ENCODE measurements around the gene PCNT. TPM values are rescaled to one million over a fixed set of nuclear protein-coding genes. Genes with fewer than 3 reads are reported as not detected.

The PCNT gene
- total and polyA plus RNA-seq, 2 of the 8 experiments (the other 6 are each of a cell fraction or from before 2014, with no cell fraction given) = 9.9 to 45.1 TPM

GRCh38 chr21:46478910-46479309, 155.0 kb downstream of the PCNT start:
- Histone ChIP-seq H2BK12ac (ENCODE audit: low read depth, low read length) (no peak overlapping the region), H3K14ac (ENCODE audit: insufficient read length) (no peak overlapping the region), H3K27ac (ENCODE audit: low read depth, low read length) (no peak overlapping the region), H3K79me2 (ENCODE audit: control insufficient read depth in 1 of 2, insufficient read depth in 2 of 2, low read length in 2 of 2) (peaks cover 0 to 5% of the 10 kb centered on the region in 2 experiments; a peak in 1 of 4 replicates), H3K9me3 (ENCODE audit: insufficient read depth in 2 of 2, low read depth in 1 of 2, low read length in 1 of 2) (no peaks in the 10 kb centered on the region), H2AFZ (ENCODE audit: low read length) (no peak overlapping the region), H3K18ac (ENCODE audit: extremely low read depth, low read length) (no peak overlapping the region), H3K4ac (replicated peaks; ENCODE audit: insufficient read length, low read depth, low read length) (no peak overlapping the region), H4K5ac (ENCODE audit: insufficient read length, low read depth, low read length) (no peak overlapping the region), H3K56ac (replicated peaks; ENCODE audit: insufficient read length, low read depth, low read length) (no peak overlapping the region), H4K8ac (ENCODE audit: extremely low read depth, insufficient read depth, low read length) (no peak overlapping the region), H4K91ac (replicated peaks; ENCODE audit: insufficient read length, low read length) (no peak overlapping the region), H2BK20ac (ENCODE audit: low read length) (no peak overlapping the region), H2BK15ac (ENCODE audit: low read length) (no peak overlapping the region), H4K20me1 (replicated peaks in 1 of 2; ENCODE audit: control insufficient read depth in 1 of 2, insufficient read depth in 2 of 2, low read length in 2 of 2) (peaks cover 0 to 2% of the 10 kb centered on the region in 2 experiments), H3K79me1 (ENCODE audit: low read depth, low read length) (no peaks in the 10 kb centered on the region; the same call in 1 of the 2 replicates), H3K23me2 (ENCODE audit: low read depth, low read length) (no peaks in the 10 kb centered on the region), H2BK5ac (ENCODE audit: low read depth, low read length) (no peak overlapping the region), H3K27me3 (replicated peaks in 1 of 4; ENCODE audit: control insufficient read depth in 3 of 4, extremely low read depth in 1 of 4, insufficient read depth in 3 of 4, low read length in 3 of 4) (no peaks in the 10 kb centered on the region), H3K23ac (ENCODE audit: insufficient read length) (no peak overlapping the region), H3K9ac (replicated peaks in 1 of 4; ENCODE audit: extremely low read depth in 1 of 4, low read depth in 3 of 4, low read length in 3 of 4) (no peak overlapping the region), H3K4me1 (replicated peaks in 1 of 4; ENCODE audit: control insufficient read depth in 3 of 4, insufficient read depth in 4 of 4, low read length in 3 of 4) (no peaks in the 10 kb centered on the region), H3K4me2 (ENCODE audit: insufficient read depth in 1 of 2, low read depth in 2 of 2, low read length in 2 of 2) (no peak overlapping the region), H3K4me3 (ENCODE audit: extremely low read depth in 1 of 4, insufficient read depth in 2 of 4, low read depth in 3 of 4, low read length in 4 of 4) (no peak overlapping the region), H3K36me3 (ENCODE audit: control insufficient read depth in 2 of 4, insufficient read depth in 4 of 4, low read length in 3 of 4) (no peaks in the 10 kb centered on the region; a peak in 1 of 8 replicates), H2AK5ac (ENCODE audit: low read depth, low read length) (no peak overlapping the region), H2BK120ac (replicated peaks; ENCODE audit: low read depth, low read length) (no peak overlapping the region)
- DNase-seq (ENCODE audit: low read depth in 1 of 2, low spot score in 2 of 2) (no peak), FAIRE-seq (no peak)
- TF ChIP-seq CEBPB (IDR thresholded peaks at IDR 0.05; ENCODE audit: low read depth, low read length) (no peak), ZNF274 (IDR thresholded peaks at IDR 0.05; ENCODE audit: borderline replicate concordance, extremely low read depth, low read length) (no peak), SP4 (IDR thresholded peaks at IDR 0.05; ENCODE audit: low read length) (no peak), RAD21 (IDR thresholded peaks at IDR 0.05 in 1 of 2, conservative IDR thresholded peaks at IDR 0.05 in 1 of 2; ENCODE audit: low read depth in 2 of 2, low read length in 2 of 2) (no peak), JUN (IDR thresholded peaks at IDR 0.05; ENCODE audit: low read depth, low read length) (no peak), RFX5 (IDR thresholded peaks at IDR 0.05; ENCODE audit: borderline replicate concordance, low read depth, low read length) (no peak), SIX5 (IDR thresholded peaks at IDR 0.05; ENCODE audit: low read depth, low read length) (no peak), SP1 (IDR thresholded peaks at IDR 0.05; ENCODE audit: low read depth, low read length) (no peak), GTF2F1 (IDR thresholded peaks at IDR 0.05; ENCODE audit: borderline replicate concordance, low read depth, low read length) (no peak), CTBP2 (IDR thresholded peaks at IDR 0.05; ENCODE audit: borderline replicate concordance, insufficient read depth, insufficient read length, low read length) (no peak), RBBP5 (IDR thresholded peaks at IDR 0.05; ENCODE audit: borderline replicate concordance, low read depth, low read length) (no peak), KDM4A (IDR thresholded peaks at IDR 0.05; ENCODE audit: low read depth, low read length, severe bottlenecking) (no peak)
- CTCF ChIA-PET (ENCODE audit: partially characterized antibody) = no interaction called here
- 96% methylated on average over 2 of the region's 2 CpGs; no CpG with 5 or more reads in 1 of the 2 experiments for WGBS, 2 experiments (ENCODE audit: extremely low coverage in 1 of 2, insufficient coverage in 1 of 2, insufficient read length in 1 of 2, insufficient replicate concordance in 2 of 2, low coverage in 1 of 2, low lambda C conversion rate in 2 of 2, missing lambda C conversion rate in 1 of 2)
- POLR2A ChIA-PET (ENCODE audit: partially characterized antibody) = interaction anchor here (1.4 kb wide), 1 partner anchor 8 kb away, joined by 5 read pairs; no protein-coding TSS in a partner anchor
